Activated CD4-positive, alpha-beta T cell treated with anti-CD3 and anti-CD28 coated beads, Interleukin-2, amount 50 U/mL, for 48 hours (primary cell): ENCODE results near the gene MMGT1.
"Not testable (repeated sequence)": the region's sequence is repeated elsewhere in the genome, so short reads cannot be mapped to it uniquely, and the experiment has no call there.

ENCODE experiments used
- DNase-seq, 2 experiments: peaks; one replicate each; pipeline ENCODE4 v3.0.0-alpha.2; 2020

MMGT1 gene

GRCh38 chrX:135920516-135920915 is 53.3 kb downstream of the MMGT1 start:
- not testable (repeated sequence) for DNase-seq

GRCh38 chrX:135914404-135914803 is 59.4 kb downstream of the MMGT1 start:
- DNase-seq, result no peak
